Activated CD8-positive, alpha-beta T cell treated with anti-CD3 and anti-CD28 coated beads for 36 hours (primary cell): Measurements from ENCODE around the gene KCNJ11. TPM values are rescaled to one million over a fixed set of nuclear protein-coding genes. Genes with fewer than 3 reads are reported as not detected.

Experiments used
- ATAC-seq: fragments of 200-7000 bp; cut with Tn5 transposase; one replicate; pipeline ENCODE4 v1.10.0; 2021; ENCODE audit warnings: mild to moderate bottlenecking, moderate library complexity
- CTCF ChIA-PET: fragments of 350-600 bp; sonication (Branson Sonifier 250); formaldehyde crosslinking; loops from one replicate; lab custom pipeline; 2021; ENCODE audit warnings: antibody characterized with exemption; lab: Charles Lee
- POLR2A ChIA-PET: fragments of 350-600 bp; sonication (Branson Sonifier 250); formaldehyde crosslinking; loops from one replicate; lab custom pipeline; 2021; ENCODE audit warnings: antibody characterized with exemption; lab: Charles Lee
- DNase-seq: peaks from one replicate; pipeline ENCODE4 v3.0.0-alpha.2; 2020
- H3K27ac Mint-ChIP-seq: one replicate; pipeline ENCODE4 v1.8.0; 2021; ENCODE audit warnings: mild to moderate bottlenecking, mixed read lengths
- H3K27me3 Mint-ChIP-seq: one replicate; pipeline ENCODE4 v1.8.0; 2021; ENCODE audit warnings: mixed read lengths
- H3K36me3 Mint-ChIP-seq: one replicate; pipeline ENCODE4 v1.8.0; 2021; ENCODE audit warnings: low read depth, mixed read lengths
- H3K4me1 Mint-ChIP-seq: one replicate; pipeline ENCODE4 v1.8.0; 2021; ENCODE audit warnings: low read depth, mixed read lengths
- H3K4me3 Mint-ChIP-seq: one replicate; pipeline ENCODE4 v1.8.0; 2021; ENCODE audit warnings: mild to moderate bottlenecking, moderate library complexity, mixed read lengths
- H3K9me3 Mint-ChIP-seq: one replicate; pipeline ENCODE4 v1.8.0; 2021; ENCODE audit warnings: mixed read lengths
- intact Hi-C: fragments of 100-400 bp; cut with micrococcal nuclease; formaldehyde crosslinking; loops from one replicate; pipeline ENCODE4 v1.10.0; 2022
- total RNA-seq, 2 experiments: library from RNA; stranded (reverse); gene quantifications; one replicate each; pipeline ENCODE4 v1.2.3, GENCODE V29; 2021
- TF ChIP-seq, protein P1 (sequence below): fragments of 200-600 bp; IDR thresholded peaks from one replicate; pipeline ENCODE4 v1.8.0; 2022; ENCODE audit warnings: antibody characterized with exemption, mild to moderate bottlenecking

The KCNJ11 gene
- total RNA-seq, 2 experiments from 2014 or later = 1.2 to 2.4 TPM

DNA sequence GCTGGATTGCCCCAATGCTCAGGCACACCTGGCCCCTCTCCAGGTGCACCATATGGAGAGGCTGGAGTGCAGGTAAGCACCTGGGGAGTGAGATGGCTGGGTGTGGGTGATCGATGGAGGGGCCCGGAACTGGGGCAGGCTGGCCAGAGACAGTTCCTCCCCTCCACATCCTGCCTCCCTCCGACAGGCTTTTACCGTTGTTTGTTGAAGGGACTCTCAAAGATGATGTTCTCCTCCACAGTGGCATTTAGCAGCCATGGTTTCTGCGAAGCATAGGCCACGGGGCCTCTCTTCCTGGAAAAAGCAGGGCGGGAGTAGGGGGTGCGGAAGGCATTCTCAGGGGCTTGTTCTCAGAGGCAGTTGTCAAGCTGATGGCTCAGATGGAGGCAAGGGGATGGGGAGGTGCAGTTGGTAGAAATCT lies 25.9 kb upstream of the KCNJ11 start:
- Mint-ChIP-seq H3K36me3 (no peaks in the 10 kb centered on the region), H3K9me3 (no peaks in the 10 kb centered on the region), H3K27ac (peak overlapping the region; percentile 26), H3K4me3 (no peak overlapping the region), H3K27me3 (peaks cover 25% of the 10 kb centered on the region), H3K4me1 (peaks cover 9% of the 10 kb centered on the region)
- ATAC-seq (peak; percentile 85), DNase-seq (peak; percentile 57)
- TF ChIP-seq, protein P1, sequence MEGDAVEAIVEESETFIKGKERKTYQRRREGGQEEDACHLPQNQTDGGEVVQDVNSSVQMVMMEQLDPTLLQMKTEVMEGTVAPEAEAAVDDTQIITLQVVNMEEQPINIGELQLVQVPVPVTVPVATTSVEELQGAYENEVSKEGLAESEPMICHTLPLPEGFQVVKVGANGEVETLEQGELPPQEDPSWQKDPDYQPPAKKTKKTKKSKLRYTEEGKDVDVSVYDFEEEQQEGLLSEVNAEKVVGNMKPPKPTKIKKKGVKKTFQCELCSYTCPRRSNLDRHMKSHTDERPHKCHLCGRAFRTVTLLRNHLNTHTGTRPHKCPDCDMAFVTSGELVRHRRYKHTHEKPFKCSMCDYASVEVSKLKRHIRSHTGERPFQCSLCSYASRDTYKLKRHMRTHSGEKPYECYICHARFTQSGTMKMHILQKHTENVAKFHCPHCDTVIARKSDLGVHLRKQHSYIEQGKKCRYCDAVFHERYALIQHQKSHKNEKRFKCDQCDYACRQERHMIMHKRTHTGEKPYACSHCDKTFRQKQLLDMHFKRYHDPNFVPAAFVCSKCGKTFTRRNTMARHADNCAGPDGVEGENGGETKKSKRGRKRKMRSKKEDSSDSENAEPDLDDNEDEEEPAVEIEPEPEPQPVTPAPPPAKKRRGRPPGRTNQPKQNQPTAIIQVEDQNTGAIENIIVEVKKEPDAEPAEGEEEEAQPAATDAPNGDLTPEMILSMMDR = no peak
- intact Hi-C loops = no loop called here
- POLR2A ChIA-PET = no interaction called here
- CTCF ChIA-PET = interaction anchor here (0.7 kb wide), 1 partner anchor 12 kb away, joined by 3 read pairs; no protein-coding TSS in a partner anchor

DNA sequence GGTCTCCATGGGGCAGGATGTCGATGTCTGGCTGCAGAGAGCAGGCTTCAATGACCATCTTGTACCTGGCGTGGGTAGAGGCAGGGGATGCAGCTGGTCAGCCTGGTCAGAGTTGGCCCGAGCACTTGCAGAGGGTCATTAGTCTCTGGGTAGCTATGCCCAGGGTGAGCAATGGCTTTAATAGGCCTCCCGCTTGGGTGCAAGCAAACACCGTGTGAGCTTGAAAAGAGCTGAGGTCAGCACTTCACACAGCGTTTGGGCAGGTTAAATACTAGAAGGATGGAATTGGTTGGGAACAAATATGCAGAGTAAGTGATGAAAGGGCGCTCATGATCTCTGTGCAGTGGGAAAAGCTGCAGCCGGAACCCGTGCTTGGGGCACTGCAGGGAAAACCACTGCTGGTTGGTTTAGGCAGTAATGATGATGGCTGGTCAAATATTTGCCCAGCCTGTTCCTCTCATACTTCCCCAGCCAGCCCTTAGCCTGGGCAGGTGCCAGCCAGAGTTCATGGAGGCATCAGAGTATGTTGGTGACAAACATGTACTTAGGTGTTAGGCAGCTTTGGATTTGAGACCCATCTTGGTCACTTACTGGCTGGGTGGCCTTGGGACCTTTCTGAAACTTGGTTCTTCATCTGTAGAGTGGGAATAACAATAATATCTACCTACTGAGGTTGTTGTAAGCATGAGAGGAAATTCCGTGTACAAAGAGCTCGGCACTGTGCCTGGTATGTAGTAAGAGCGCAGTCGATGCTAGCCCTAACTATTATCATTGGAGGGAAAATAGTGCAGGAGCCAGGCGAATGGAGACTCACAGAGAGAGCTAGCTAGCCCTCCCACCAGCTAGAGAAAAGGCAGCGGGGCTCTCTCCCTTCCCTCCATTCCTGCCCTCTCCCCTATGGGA lies 25.2 kb upstream of the KCNJ11 start:
- H3K4me1 Mint-ChIP-seq = peaks cover 9% of the 10 kb centered on the region
- DNase-seq (no peak), ATAC-seq (no peak)
- H3K4me3 Mint-ChIP-seq = no peak overlapping the region
- TF ChIP-seq, protein P1 = no peak
- CTCF ChIA-PET = interaction anchor here (0.7 to 1.2 kb wide), 2 partner anchors 11 to 184 kb away, joined by 3 read pairs; no protein-coding TSS in a partner anchor
- no peak overlapping the region for H3K27ac Mint-ChIP-seq
- H3K9me3 Mint-ChIP-seq = no peaks in the 10 kb centered on the region
- POLR2A ChIA-PET = no interaction called here
- H3K36me3 Mint-ChIP-seq = no peaks in the 10 kb centered on the region
- intact Hi-C loops = no loop called here
- peaks cover 24% of the 10 kb centered on the region for H3K27me3 Mint-ChIP-seq

DNA sequence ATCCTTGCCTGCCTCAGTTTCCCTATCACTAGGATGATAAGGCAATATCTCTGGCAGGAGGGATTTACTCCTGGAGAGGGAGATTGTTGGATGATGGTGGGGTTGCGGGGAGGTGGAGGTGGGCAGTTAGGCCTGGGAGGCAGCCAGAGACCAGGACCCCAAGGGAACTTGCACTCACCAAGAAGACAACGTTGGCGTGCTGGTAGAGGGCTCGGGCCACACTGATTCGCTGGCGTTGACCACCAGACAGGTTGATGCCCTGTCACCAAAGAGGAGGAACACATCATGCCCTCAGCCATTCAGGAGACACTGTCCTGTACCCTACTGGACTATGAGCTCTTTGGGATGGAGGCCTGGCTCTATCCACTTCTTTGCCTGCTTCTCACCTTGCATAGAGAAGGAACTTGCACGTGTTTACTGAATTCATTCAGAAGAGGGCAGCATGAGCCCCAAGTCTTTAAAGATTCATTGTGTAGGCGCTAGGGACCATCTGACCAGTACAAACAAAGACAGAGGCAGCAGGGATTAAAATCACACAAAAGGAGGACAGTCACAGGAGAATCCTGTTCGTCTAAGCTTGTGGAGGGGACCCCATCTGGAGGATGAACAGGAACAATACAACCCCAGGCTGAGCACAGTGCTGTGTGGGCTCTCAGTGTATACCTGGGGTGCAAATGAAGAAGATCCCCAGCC lies 24.2 kb upstream of the KCNJ11 start:
- CTCF ChIA-PET = interaction anchor here (1.2 kb wide), 1 partner anchor 183 kb away, joined by 3 read pairs; no protein-coding TSS in a partner anchor

DNA sequence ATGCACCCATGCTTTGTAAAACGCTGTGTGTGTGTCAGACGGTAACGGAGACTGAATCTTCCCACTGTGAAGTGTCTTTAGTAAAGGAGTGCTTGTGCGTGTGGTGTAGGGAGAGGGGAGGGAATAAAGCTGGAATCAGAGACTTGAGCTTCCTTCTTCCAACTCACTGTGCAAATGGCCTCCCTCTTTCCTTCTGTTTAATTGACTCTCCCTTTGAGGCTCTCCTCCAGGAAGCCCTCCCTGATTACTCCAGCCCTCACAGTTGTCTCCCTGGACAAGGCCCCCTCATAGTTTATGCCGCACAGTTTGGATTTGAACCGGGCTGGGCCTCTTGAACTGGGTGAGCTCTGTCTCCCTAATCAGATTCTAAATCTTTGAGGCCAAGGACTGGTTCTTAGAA lies 23.0 kb upstream of the KCNJ11 start:
- no peak for ATAC-seq
- ChIA-PET CTCF (interaction anchor here (1.5 kb wide), 1 partner anchor 23 kb away, joined by 3 read pairs; the partner anchor contains the start of gene KCNJ11), POLR2A (no interaction called here)
- no peak overlapping the region for H3K4me3 Mint-ChIP-seq
- intact Hi-C loops = no loop called here
- H3K36me3 Mint-ChIP-seq = no peaks in the 10 kb centered on the region
- peaks cover 12% of the 10 kb centered on the region for H3K27me3 Mint-ChIP-seq
- H3K4me1 Mint-ChIP-seq = peaks cover 9% of the 10 kb centered on the region
- no peaks in the 10 kb centered on the region for H3K9me3 Mint-ChIP-seq
- TF ChIP-seq, protein P1 = no peak
- no peak for DNase-seq
- no peak overlapping the region for H3K27ac Mint-ChIP-seq

More for the DNA sequence above, 24.2 kb upstream of the KCNJ11 start:
- DNase-seq (no peak), ATAC-seq (no peak)
- Mint-ChIP-seq H3K9me3 (no peaks in the 10 kb centered on the region), H3K4me1 (peaks cover 9% of the 10 kb centered on the region), H3K27me3 (peaks cover 17% of the 10 kb centered on the region), H3K4me3 (no peak overlapping the region), H3K27ac (no peak overlapping the region), H3K36me3 (no peaks in the 10 kb centered on the region)
- POLR2A ChIA-PET = no interaction called here
- intact Hi-C loops = no loop called here
- TF ChIP-seq, protein P1 = no peak
